Daoy (cell line): ENCODE measurements around the gene SPEF2. TPM values are rescaled to one million over a fixed set of nuclear protein-coding genes. Genes with fewer than 3 reads are reported as not detected.
"Not testable (repeated sequence)": the region's sequence is repeated elsewhere in the genome, so short reads cannot be mapped to it uniquely, and the experiment has no call there.

Source experiments
- DNase-seq: peaks from one replicate; pipeline ENCODE4 v3.0.0-alpha.2; 2015; ENCODE audit warnings: low read depth
- total RNA-seq: library from RNA; depleted of rRNA; stranded (reverse); fragments of >200 nt; shearing (Covaris generic); gene quantifications from 2 replicates; pipeline ENCODE4 v1.2.3, GENCODE V29; 2014; rRNA removed

The SPEF2 gene
- total RNA-seq, 1 experiment from 2014 or later: 0.97 TPM

- DNase-seq: not testable (repeated sequence)
Observed at GRCh38 chr5:35856186-35856764, 238.6 kb downstream of the SPEF2 start.

GRCh38 chr5:35856765-35857351 is 239.2 kb downstream of the SPEF2 start, which contains the start of gene IL7R:
Gene IL7R, plus strand, starts transcription at chr5:35856891. Its CDS starts 87 bp downstream, at chr5:35856978.
- DNase-seq: peak; percentile 63

GRCh38 chr5:35857606-35858205 is 240.0 kb downstream of the SPEF2 start:
- peak; percentile 74 for DNase-seq

- peak; percentile 69 for DNase-seq
Observed at GRCh38 chr5:35859101-35859661, 241.5 kb downstream of the SPEF2 start.

- DNase-seq: no peak
Observed at GRCh38 chr5:35860686-35861085, 243.0 kb downstream of the SPEF2 start.

- no peak for DNase-seq
Observed at GRCh38 chr5:35861718-35862117, 244.1 kb downstream of the SPEF2 start.

- no peak for DNase-seq
Observed at GRCh38 chr5:35862126-35862525, 244.5 kb downstream of the SPEF2 start.

- DNase-seq: no peak
Observed at GRCh38 chr5:35863159-35863558, 245.5 kb downstream of the SPEF2 start.

Other genes starting within 250 kb of the SPEF2 start
- gene IL7R, start 239.0 kb downstream of the SPEF2 start, total RNA-seq: 42.5 and 45.6 TPM in 2 replicates